ENCODE measurements around the gene GBF1.

- TF ChIP-seq CTCF (IDR thresholded peaks at IDR 0.05; ENCODE audit: poor library complexity, severe bottlenecking) (no peak), TAF1 (IDR thresholded peaks at IDR 0.05; ENCODE audit: low read depth) (no peak), POLR2AphosphoS5 (IDR thresholded peaks at IDR 0.05) (no peak), EP300 (conservative IDR thresholded peaks at IDR 0.05; ENCODE audit: poor library complexity, severe bottlenecking) (no peak), EZH2 (IDR thresholded peaks at IDR 0.05; ENCODE audit: borderline replicate concordance, insufficient read depth, low read length, poor library complexity, severe bottlenecking) (no peak), RAD21 (conservative IDR thresholded peaks at IDR 0.05) (no peak)
These were observed 2.4 kb downstream of the GBF1 start for GRCh38 chr10:102247734-102248133.

Data from neural cell (in vitro differentiated cells).